Stimulated activated CD8-positive, alpha-beta memory T cell treated with anti-CD3 and anti-CD28 coated beads, Interleukin-7, amount 100 ng/mL, for 48 hours (primary cell): ENCODE measurements around the gene SLC25A29.
A peak's percentile ranks its signal among the peaks of the same experiment; 100 is the strongest.

Experiments used
- DNase-seq, 2 donors: peaks; one replicate each; pipeline ENCODE4 v3.0.0-alpha.2; 2020; ENCODE audit warnings: low read depth in 1 of 2; ENCODE audit errors: extremely low read depth in 1 of 2

The SLC25A29 gene

GRCh38 chr14:100332797-100333196, 26.6 kb upstream of the SLC25A29 start:
- DNase-seq = no peak

GRCh38 chr14:100332071-100332639, 25.9 kb upstream of the SLC25A29 start:
- no peak for DNase-seq

- no peak for DNase-seq
Measured at GRCh38 chr14:100330388-100330931, 24.2 kb upstream of the SLC25A29 start.

GRCh38 chr14:100330007-100330344, 23.7 kb upstream of the SLC25A29 start:
- DNase-seq = no peak

DNA sequence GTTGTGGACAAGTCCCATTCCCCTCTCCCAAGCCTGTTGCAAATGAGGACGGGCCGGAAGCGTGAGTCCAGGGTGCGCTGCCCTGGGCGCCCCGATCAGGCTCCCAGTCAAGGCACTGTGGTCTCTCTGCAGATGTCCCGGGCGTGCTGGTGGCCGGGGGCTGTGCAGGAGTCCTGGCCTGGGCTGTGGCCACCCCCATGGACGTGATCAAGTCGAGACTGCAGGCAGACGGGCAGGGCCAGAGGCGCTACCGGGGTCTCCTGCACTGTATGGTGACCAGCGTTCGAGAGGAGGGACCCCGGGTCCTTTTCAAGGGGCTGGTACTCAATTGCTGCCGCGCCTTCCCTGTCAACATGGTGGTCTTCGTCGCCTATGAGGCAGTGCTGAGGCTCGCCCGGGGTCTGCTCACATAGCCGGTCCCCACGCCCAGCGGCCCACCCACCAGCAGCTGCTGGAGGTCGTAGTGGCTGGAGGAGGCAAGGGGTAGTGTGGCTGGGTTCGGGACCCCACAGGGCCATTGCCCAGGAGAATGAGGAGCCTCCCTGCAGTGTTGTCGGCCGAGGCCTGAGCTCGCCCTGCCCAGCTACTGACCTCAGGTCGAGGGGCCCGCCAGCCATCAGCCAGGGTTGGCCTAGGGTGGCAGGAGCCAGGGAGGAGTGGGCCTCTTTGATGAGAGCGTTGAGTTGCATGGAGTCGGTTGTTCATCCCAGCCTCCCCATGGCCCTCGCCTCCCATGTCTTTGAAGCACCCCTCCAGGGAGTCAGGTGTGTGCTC, 23.2 kb upstream of the SLC25A29 start:
- no peak for DNase-seq

GRCh38 chr14:100328495-100329163, 22.4 kb upstream of the SLC25A29 start:
- DNase-seq = no peak

DNA sequence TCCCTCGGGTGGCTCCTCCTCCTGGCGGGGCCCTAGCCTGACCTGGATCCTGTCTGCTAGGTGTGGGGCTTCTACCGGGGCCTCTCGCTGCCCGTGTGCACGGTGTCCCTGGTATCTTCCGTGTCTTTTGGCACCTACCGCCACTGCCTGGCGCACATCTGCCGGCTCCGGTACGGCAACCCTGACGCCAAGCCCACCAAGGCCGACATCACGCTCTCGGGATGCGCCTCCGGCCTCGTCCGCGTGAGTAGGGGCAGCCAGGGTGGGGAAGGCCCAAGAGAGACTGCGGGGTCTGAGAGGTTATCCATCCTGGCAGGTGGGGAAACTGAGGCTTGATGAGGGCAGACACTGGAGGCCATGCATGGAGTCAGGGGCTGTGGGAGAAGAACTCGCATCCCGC, 20.9 kb upstream of the SLC25A29 start:
- no peak for DNase-seq

DNA sequence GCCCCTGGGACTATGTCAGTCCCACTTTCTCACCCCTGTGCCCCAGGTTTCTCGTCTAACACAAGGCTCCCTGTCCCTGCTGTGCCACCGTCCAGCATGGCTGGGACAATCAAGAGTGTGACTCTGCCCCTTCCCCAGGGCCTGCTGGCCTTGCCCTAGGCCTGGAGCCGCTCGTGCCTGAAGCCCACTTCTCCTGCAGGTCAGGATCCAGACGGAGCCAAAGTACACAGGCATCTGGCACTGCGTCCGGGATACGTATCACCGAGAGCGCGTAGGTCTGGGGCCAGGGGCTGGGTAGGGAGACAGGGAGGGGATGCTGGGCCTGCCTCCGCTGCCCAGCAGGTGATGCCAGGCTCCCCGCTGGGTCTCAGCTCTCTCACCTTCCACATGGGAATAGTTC, 19.7 kb upstream of the SLC25A29 start:
- no peak for DNase-seq

DNA sequence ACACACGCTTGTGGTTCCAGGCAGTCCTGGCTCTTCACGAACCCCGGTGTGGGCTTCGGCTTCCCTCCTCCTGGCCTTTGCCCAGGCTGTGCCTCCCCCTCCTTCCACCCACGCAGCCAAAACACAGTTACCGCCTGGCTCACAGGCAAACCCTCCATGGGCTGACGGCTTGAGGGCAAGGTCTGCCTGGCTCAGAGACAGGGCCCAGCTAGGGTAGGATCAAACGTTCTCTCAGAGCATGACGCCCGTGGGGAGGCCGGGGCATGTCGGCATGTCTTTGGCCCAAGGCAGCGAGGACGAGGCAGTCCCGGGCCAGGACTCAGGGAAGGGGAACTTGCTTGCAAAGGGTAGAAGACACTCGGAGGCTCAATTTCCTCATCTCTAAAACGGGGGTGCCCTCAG, 19.0 kb upstream of the SLC25A29 start:
- DNase-seq = no peak

DNA sequence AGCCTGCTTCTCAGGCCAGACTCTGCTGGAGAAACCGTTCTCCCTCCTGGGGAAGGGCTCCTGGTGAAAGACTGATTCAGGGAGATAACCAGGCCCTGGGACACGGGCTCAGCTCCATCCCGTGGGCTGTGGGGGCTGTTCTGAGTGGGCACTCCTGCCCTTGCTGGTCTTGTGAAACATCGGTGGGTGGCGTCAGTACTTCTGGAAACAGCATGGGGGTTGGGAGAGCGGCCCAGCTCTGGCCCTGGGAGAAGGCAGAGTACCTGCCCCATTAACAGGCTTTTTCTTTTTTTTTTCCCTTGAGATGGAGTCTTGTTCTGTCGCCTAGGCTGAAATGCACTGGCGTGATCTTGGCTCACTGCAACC, 17.7 kb upstream of the SLC25A29 start:
- no peak for DNase-seq

- DNase-seq = no peak
Measured at GRCh38 chr14:100323121-100323941, 17.1 kb upstream of the SLC25A29 start, which contains the start of gene SLC25A47. Gene SLC25A47 (plus strand): TSS chr14:100323339. CDS start chr14:100323415, 76 bp downstream.

DNA sequence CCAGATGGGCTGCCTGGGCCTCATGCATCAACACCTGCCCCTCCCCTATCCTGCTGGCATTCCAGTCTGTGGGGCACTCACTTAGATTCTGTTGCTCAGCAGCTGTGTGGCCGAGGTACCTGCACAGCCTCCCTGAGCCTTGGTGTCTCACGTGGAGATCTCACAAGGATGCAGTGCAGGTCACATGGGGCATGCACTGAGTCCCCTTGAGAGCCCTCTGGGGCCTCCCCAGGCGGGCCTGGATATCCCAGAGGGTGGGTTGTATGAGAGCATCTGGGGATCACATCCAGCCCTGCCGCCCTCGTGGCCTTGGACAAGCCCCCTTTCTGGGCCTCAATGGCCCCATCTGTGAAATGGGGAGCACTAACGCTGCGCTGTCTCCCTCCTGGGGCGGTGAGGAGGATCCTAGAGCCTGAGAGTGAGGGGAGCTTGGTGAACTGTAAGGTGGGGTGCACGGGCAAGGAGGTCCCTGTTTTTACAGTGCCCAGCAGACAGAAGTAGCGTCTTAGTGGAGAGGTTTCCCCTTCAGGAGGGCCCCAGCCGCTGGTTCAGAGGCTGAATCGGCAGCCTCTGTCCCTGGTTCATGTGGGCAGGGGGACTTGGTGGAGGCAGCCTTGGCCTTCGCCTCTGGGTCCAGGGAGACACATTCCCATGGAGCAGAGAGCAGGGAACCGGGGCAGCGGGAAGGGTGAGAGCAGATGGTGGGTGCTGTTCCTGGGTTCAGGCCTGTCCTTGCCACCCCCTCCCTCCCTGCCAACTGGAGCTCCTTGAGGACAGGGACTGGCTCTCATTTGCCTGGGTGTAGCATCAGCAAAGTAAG, 16.1 kb upstream of the SLC25A29 start:
- DNase-seq = no peak

- no peak for DNase-seq
Measured at GRCh38 chr14:100321473-100322137, 15.4 kb upstream of the SLC25A29 start.

GRCh38 chr14:100320157-100320856, 14.1 kb upstream of the SLC25A29 start:
- no peak for DNase-seq

GRCh38 chr14:100317912-100318808, 11.9 kb upstream of the SLC25A29 start:
- peak; percentile 43 to 45 for DNase-seq

DNA sequence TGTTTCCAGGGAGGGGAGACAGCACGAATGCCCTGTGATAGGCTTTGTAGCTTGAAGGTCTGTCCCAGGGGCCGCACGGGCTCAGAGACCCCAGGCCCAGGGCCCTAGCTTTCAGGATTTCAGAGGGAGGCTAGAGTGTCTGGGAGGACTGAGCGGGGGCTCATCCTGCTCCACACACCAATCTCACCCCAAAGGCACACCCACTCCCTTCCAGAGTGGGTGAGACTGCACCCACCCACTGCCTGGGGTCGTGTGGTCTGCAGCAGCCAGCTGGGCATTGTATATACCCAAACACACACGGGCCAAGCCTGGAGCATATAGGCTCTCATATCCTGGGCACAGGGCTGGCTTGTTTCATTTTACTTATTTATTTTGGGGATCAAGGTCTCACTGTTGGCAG, 11.1 kb upstream of the SLC25A29 start:
- no peak for DNase-seq

GRCh38 chr14:100314724-100315123, 8.5 kb upstream of the SLC25A29 start:
- DNase-seq = no peak
